HepG2 (cell line): ENCODE results near the gene MGAT2. TPM values are rescaled to one million over a fixed set of nuclear protein-coding genes. Genes with fewer than 3 reads are reported as not detected.

ENCODE experiments used
- BRCA1 ChIP-seq: sonication (generic); formaldehyde crosslinking; IDR thresholded peaks from 2 replicates; pipeline ENCODE4 v1.4.0; 2020; ENCODE audit warnings: missing genetic modification reagents
- FOSL1 ChIP-seq: sonication (generic); formaldehyde crosslinking; IDR thresholded peaks from 2 replicates; pipeline ENCODE4 v1.9.0; 2021; ENCODE audit warnings: missing genetic modification reagents, borderline replicate concordance
- FOSL2 ChIP-seq: sonication (generic); formaldehyde crosslinking; IDR thresholded peaks from 2 replicates; pipeline ENCODE4 v1.4.0; 2020; ENCODE audit warnings: missing genetic modification reagents
- HMG20B ChIP-seq: conservative IDR thresholded peaks from 2 replicates; pipeline ENCODE4 v1.6.1; 2016; ENCODE audit warnings: missing genetic modification reagents, missing compliant biosample characterization
- JUN ChIP-seq: sonication (generic); formaldehyde crosslinking; IDR thresholded peaks from 2 replicates; pipeline ENCODE4 v1.4.0; 2020; ENCODE audit warnings: mild to moderate bottlenecking, missing genetic modification reagents
- KDM3A ChIP-seq: IDR thresholded peaks from 2 replicates; pipeline ENCODE4 v1.6.1; 2018; ENCODE audit warnings: low read depth, missing compliant biosample characterization
- KLF15 ChIP-seq: sonication (generic); formaldehyde crosslinking; IDR thresholded peaks from 2 replicates; pipeline ENCODE4 v1.8.1; 2023; ENCODE audit warnings: borderline replicate concordance, mild to moderate bottlenecking, inconsistent platforms, missing genetic modification reagents, mixed read lengths
- MEIS2 ChIP-seq: sonication (generic); formaldehyde crosslinking; IDR thresholded peaks from 2 replicates; pipeline ENCODE4 v1.9.0; 2021; ENCODE audit warnings: mild to moderate bottlenecking, missing genetic modification reagents
- MYC ChIP-seq: sonication (generic); formaldehyde crosslinking; IDR thresholded peaks from 2 replicates; pipeline ENCODE4 v1.9.0; 2021; ENCODE audit warnings: missing genetic modification reagents, borderline replicate concordance
- NCOA2 ChIP-seq: sonication (generic); formaldehyde crosslinking; IDR thresholded peaks from 2 replicates; pipeline ENCODE4 v1.8.0; 2022; ENCODE audit warnings: inconsistent platforms
- NFE2L1 ChIP-seq: sonication (generic); formaldehyde crosslinking; IDR thresholded peaks from 2 replicates; pipeline ENCODE4 v1.4.0; 2020; ENCODE audit warnings: missing genetic modification reagents, mild to moderate bottlenecking, borderline replicate concordance
- NKX3-1 ChIP-seq: sonication (generic); formaldehyde crosslinking; IDR thresholded peaks from 2 replicates; pipeline ENCODE4 v1.5.0; 2020; ENCODE audit warnings: missing genetic modification reagents
- PHF20 ChIP-seq: sonication (generic); formaldehyde crosslinking; IDR thresholded peaks from 2 replicates; pipeline ENCODE4 v1.5.0; 2020; ENCODE audit warnings: mild to moderate bottlenecking, missing genetic modification reagents
- PLRG1 ChIP-seq: fragments of 450-650 bp; conservative IDR thresholded peaks from 2 replicates; pipeline ENCODE4 v1.6.1; 2016
- RAD21 ChIP-seq: fragments of 450-650 bp; formaldehyde crosslinking; IDR thresholded peaks from 2 replicates; pipeline ENCODE4 v1.5.0; 2020; ENCODE audit warnings: mild to moderate bottlenecking
- RFXAP ChIP-seq: sonication (generic); formaldehyde crosslinking; IDR thresholded peaks from 2 replicates; pipeline ENCODE4 v1.4.0; 2020; ENCODE audit warnings: missing genetic modification reagents, borderline replicate concordance
- SIN3A ChIP-seq: IDR thresholded peaks from 2 replicates; pipeline ENCODE4 v1.6.1; 2011; ENCODE audit warnings: low read depth, mild to moderate bottlenecking, control low read depth, low read length, borderline replicate concordance
- SOX6 ChIP-seq, 2 experiments: fragments of 450-650 bp in 1 of 2; sonication (generic) in 1 of 2; formaldehyde crosslinking in 1 of 2; IDR thresholded peaks; 2 replicates each; pipeline versions ENCODE4 v1.4.0 to v1.6.1; 2017 to 2020; ENCODE audit warnings: antibody characterized with exemption in 1 of 2, mild to moderate bottlenecking in 1 of 2, missing genetic modification reagents in 1 of 2
- ZFAT ChIP-seq: sonication (generic); formaldehyde crosslinking; conservative IDR thresholded peaks from 2 replicates; pipeline ENCODE4 v1.8.1; 2023; ENCODE audit warnings: missing genetic modification reagents, inconsistent platforms
- ZMYM4 ChIP-seq: sonication (generic); formaldehyde crosslinking; IDR thresholded peaks from 2 replicates; pipeline ENCODE4 v1.8.1; 2023; ENCODE audit warnings: mild to moderate bottlenecking, missing genetic modification reagents
- ZNF20 ChIP-seq: sonication (generic); formaldehyde crosslinking; IDR thresholded peaks from 2 replicates; pipeline ENCODE4 v1.4.0; 2020; ENCODE audit warnings: mild to moderate bottlenecking, moderate library complexity, missing genetic modification reagents
- ZNF34 ChIP-seq: sonication (generic); formaldehyde crosslinking; IDR thresholded peaks from 2 replicates; pipeline ENCODE4 v1.4.0; 2020; ENCODE audit warnings: mild to moderate bottlenecking, missing genetic modification reagents, borderline replicate concordance
- ZNF382 ChIP-seq: sonication (generic); formaldehyde crosslinking; IDR thresholded peaks from 2 replicates; pipeline ENCODE4 v1.5.0; 2020; ENCODE audit warnings: missing genetic modification reagents, mild to moderate bottlenecking, borderline replicate concordance
- ZNF777 ChIP-seq: sonication (generic); formaldehyde crosslinking; IDR thresholded peaks from 2 replicates; pipeline ENCODE4 v1.4.0; 2020; ENCODE audit warnings: missing genetic modification reagents
- polyA plus RNA-seq, 8 experiments: library from polyadenylated mRNA; depleted of rRNA in 3 of 8; stranded (reverse) in 7 of 8; unstranded in 1 of 8; fragments of >200 nt; fragmentation: Illumina TruSeq in 4 of 8; extraction: Trizol in 4 of 8; gene quantifications; 2 replicates each; pipeline versions ENCODE4 v1.2.1 to v1.2.3, GENCODE V29; 2011 to 2016; ENCODE audit warnings: low read depth in 4 of 8, missing spikeins in 1 of 8, mixed read lengths in 1 of 8; ENCODE audit not compliant: insufficient read depth in 1 of 8
- total RNA-seq, 5 experiments: library from RNA; depleted of rRNA; stranded (reverse); fragments of >200 nt; fragmentation: Illumina TruSeq; extraction: Trizol; gene quantifications; 2 replicates each; pipeline ENCODE4 v1.2.3, GENCODE V29; 2016; ENCODE audit warnings: low read depth in 1 of 5
- TF ChIP-seq, protein P1 (sequence below): sonication (generic); formaldehyde crosslinking; IDR thresholded peaks from 2 replicates; pipeline ENCODE4 v1.4.0; 2020; ENCODE audit warnings: mild to moderate bottlenecking, missing genetic modification reagents
- TF ChIP-seq, protein P2 (sequence below): conservative IDR thresholded peaks from 2 replicates; pipeline ENCODE4 v1.6.1; 2018; ENCODE audit warnings: missing genetic modification reagents
- TF ChIP-seq, protein P3 (sequence below): sonication (generic); formaldehyde crosslinking; IDR thresholded peaks from 2 replicates; pipeline ENCODE4 v1.4.0; 2020; ENCODE audit warnings: missing genetic modification reagents
- TF ChIP-seq, protein P4 (sequence below): IDR thresholded peaks from 2 replicates; pipeline ENCODE4 v1.6.1; 2018; ENCODE audit warnings: missing genetic modification reagents

The MGAT2 gene
- total and polyA plus RNA-seq, 2 of the 13 experiments (the other 11 are each of a cell fraction or from before 2014, with no cell fraction given) = 12.9 to 51.9 TPM

DNA sequence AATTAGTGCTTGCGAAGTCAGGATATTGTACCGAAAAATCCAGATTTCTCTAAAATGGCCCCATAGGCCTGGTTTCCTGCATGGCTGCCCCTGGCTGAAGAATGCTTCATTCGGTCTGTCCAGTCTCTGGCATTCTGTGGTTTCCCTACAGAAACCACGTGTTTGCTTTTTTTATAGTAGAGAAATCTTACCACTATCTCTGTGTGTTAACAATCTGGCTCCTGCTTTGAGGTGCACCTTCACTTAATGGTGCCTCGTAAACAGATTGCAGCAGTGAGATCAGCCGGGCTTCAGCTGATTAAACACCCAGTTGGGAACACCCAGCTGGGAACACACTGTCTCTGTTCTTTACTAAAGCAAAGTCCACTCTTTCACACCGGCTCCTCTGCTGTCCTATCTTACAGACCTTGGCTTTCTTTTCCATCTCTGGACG lies 21.1 kb downstream of the MGAT2 start (continued):
- TF ChIP-seq, protein P1, sequence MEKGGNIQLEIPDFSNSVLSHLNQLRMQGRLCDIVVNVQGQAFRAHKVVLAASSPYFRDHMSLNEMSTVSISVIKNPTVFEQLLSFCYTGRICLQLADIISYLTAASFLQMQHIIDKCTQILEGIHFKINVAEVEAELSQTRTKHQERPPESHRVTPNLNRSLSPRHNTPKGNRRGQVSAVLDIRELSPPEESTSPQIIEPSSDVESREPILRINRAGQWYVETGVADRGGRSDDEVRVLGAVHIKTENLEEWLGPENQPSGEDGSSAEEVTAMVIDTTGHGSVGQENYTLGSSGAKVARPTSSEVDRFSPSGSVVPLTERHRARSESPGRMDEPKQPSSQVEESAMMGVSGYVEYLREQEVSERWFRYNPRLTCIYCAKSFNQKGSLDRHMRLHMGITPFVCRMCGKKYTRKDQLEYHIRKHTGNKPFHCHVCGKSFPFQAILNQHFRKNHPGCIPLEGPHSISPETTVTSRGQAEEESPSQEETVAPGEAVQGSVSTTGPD (CRISPR knock-in tag) = peak; percentile 93
- TF ChIP-seq, protein P2, sequence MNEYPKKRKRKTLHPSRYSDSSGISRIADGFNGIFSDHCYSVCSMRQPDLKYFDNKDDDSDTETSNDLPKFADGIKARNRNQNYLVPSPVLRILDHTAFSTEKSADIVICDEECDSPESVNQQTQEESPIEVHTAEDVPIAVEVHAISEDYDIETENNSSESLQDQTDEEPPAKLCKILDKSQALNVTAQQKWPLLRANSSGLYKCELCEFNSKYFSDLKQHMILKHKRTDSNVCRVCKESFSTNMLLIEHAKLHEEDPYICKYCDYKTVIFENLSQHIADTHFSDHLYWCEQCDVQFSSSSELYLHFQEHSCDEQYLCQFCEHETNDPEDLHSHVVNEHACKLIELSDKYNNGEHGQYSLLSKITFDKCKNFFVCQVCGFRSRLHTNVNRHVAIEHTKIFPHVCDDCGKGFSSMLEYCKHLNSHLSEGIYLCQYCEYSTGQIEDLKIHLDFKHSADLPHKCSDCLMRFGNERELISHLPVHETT (CRISPR knock-in tag) = no peak
- TF ChIP-seq ZNF777 (CRISPR knock-in tag) (no peak), KLF15 (CRISPR knock-in tag) (no peak), BRCA1 (CRISPR knock-in tag) (no peak), NKX3-1 (CRISPR knock-in tag) (peak; percentile 7; the same call in 1 of the 2 replicates), ZNF34 (no peak), MYC (CRISPR knock-in tag) (no peak; the same call in 1 of the 2 replicates), JUN (CRISPR knock-in tag) (no peak), FOSL2 (CRISPR knock-in tag) (peak; percentile 67), SIN3A (peak; percentile 98), PLRG1 (no peak), NCOA2 (peak; percentile 84), MEIS2 (CRISPR knock-in tag) (peak; percentile 69), ZNF20 (CRISPR knock-in tag) (no peak), PHF20 (CRISPR knock-in tag) (no peak), KDM3A (CRISPR knock-in tag) (no peak), NFE2L1 (CRISPR knock-in tag) (no peak), FOSL1 (no peak), ZMYM4 (CRISPR knock-in tag) (peak; percentile 77), RAD21 (CRISPR knock-in tag) (no peak), ZNF382 (CRISPR knock-in tag) (no peak), HMG20B (peak; percentile 80), RFXAP (peak; percentile 83), ZFAT (no peak), SOX6 (IDR thresholded peaks at IDR 0.05) (no peak), SOX6 (CRISPR knock-in tag; IDR thresholded peaks at IDR 0.05) (peak; percentile 91)
- TF ChIP-seq, protein P3, sequence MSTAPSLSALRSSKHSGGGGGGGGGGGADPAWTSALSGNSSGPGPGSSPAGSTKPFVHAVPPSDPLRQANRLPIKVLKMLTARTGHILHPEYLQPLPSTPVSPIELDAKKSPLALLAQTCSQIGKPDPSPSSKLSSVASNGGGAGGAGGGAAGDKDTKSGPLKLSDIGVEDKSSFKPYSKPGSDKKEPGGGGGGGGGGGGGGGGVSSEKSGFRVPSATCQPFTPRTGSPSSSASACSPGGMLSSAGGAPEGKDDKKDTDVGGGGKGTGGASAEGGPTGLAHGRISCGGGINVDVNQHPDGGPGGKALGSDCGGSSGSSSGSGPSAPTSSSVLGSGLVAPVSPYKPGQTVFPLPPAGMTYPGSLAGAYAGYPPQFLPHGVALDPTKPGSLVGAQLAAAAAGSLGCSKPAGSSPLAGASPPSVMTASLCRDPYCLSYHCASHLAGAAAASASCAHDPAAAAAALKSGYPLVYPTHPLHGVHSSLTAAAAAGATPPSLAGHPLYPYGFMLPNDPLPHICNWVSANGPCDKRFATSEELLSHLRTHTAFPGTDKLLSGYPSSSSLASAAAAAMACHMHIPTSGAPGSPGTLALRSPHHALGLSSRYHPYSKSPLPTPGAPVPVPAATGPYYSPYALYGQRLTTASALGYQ (CRISPR knock-in tag) = peak; percentile 63; the same call in 1 of the 2 replicates
- TF ChIP-seq, protein P4, sequence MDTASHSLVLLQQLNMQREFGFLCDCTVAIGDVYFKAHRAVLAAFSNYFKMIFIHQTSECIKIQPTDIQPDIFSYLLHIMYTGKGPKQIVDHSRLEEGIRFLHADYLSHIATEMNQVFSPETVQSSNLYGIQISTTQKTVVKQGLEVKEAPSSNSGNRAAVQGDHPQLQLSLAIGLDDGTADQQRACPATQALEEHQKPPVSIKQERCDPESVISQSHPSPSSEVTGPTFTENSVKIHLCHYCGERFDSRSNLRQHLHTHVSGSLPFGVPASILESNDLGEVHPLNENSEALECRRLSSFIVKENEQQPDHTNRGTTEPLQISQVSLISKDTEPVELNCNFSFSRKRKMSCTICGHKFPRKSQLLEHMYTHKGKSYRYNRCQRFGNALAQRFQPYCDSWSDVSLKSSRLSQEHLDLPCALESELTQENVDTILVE (CRISPR knock-in tag) = peak; percentile 57; the same call in 1 of the 2 replicates
